Endothelial cell of umbilical vein (primary cell): ENCODE data around the gene RPL13. TPM values are rescaled to one million over a fixed set of nuclear protein-coding genes. Genes with fewer than 3 reads are reported as not detected.

Experiments
- BruUV-seq: library from RNA; stranded (reverse); fragments of 400-500 nt; replicated peaks from 2 replicates; lab custom pipeline; 2021; lab: Mats Ljungman, UMichigan
- CTCF ChIA-PET: fragments of 300-600, 350-600 bp; sonication (Branson Sonifier 250); formaldehyde crosslinking; loops from one replicate; lab custom pipeline; 2021; ENCODE audit warnings: antibody characterized with exemption, inconsistent platforms; lab: Charles Lee
- POLR2A ChIA-PET: fragments of 300-600, 350-600 bp; sonication (Branson Sonifier 250); formaldehyde crosslinking; loops from one replicate; lab custom pipeline; 2021; ENCODE audit warnings: antibody characterized with exemption, inconsistent platforms; lab: Charles Lee
- DNase-seq: peaks from one replicate; pipeline ENCODE4 v3.0.0-alpha.2; 2011; ENCODE audit warnings: low read depth, low spot score
- FAIRE-seq: peaks from 2 replicates; lab custom pipeline; 2011; peaks lifted over from hg19 to GRCh38; lab: Jason Lieb, UNC
- H2AFZ ChIP-seq: 2 replicates; pipeline ENCODE4 v1.6.0; 2012; ENCODE audit warnings: low read depth, low read length, control low read depth, inconsistent platforms
- H3K27ac ChIP-seq: 2 replicates; pipeline ENCODE4 v1.5.1; 2011; ENCODE audit warnings: low read depth, mild to moderate bottlenecking, control low read depth, low read length, moderate library complexity; ENCODE audit not compliant: insufficient read depth
- H3K27me3 ChIP-seq, 2 experiments: 2 replicates each; pipeline versions ENCODE4 v1.6.0 to v1.6.1; 2011; ENCODE audit warnings: low read length in 2 of 2, mixed read lengths in 1 of 2; ENCODE audit not compliant: control insufficient read depth in 2 of 2, insufficient read depth in 2 of 2
- H3K36me3 ChIP-seq, 2 experiments: 2 replicates in 1 of 2; 3 replicates in 1 of 2; pipeline ENCODE4 v1.5.1; 2011; ENCODE audit warnings: low read length in 2 of 2, mild to moderate bottlenecking in 1 of 2, moderate library complexity in 1 of 2; ENCODE audit not compliant: control insufficient read depth in 2 of 2, insufficient read depth in 2 of 2; ENCODE audit errors: extremely low read depth in 1 of 2
- H3K4me1 ChIP-seq: 3 replicates; pipeline ENCODE4 v1.5.1; 2011; ENCODE audit warnings: mild to moderate bottlenecking, low read length; ENCODE audit not compliant: control insufficient read depth, insufficient read depth; ENCODE audit errors: extremely low read depth
- H3K4me2 ChIP-seq: 2 replicates; pipeline ENCODE4 v1.6.1; 2011; ENCODE audit warnings: low read length, control low read depth, mixed read lengths; ENCODE audit not compliant: insufficient read depth
- H3K4me3 ChIP-seq, 3 experiments: fragments of 200-600 bp in 1 of 3; sonication (generic), shearing (Covaris generic) in 1 of 3; replicated peaks in 1 of 3; 2 replicates each; pipeline ENCODE4 v1.5.1; 2011 to 2016; ENCODE audit warnings: control low read depth in 3 of 3, low read length in 3 of 3, mild to moderate bottlenecking in 2 of 3, inconsistent platforms in 1 of 3, low read depth in 1 of 3, moderate library complexity in 1 of 3; ENCODE audit not compliant: insufficient read depth in 1 of 3
- H3K79me2 ChIP-seq: 2 replicates; pipeline ENCODE4 v1.6.0; 2012; ENCODE audit warnings: low read length, inconsistent platforms; ENCODE audit not compliant: control insufficient read depth, insufficient read depth
- H3K9ac ChIP-seq: replicated peaks from 2 replicates; pipeline ENCODE3; 2011; ENCODE audit warnings: low read length, control low read depth; ENCODE audit not compliant: insufficient read depth; ENCODE audit errors: extremely low read depth
- H3K9me1 ChIP-seq: replicated peaks from 3 replicates; pipeline ENCODE4 v1.6.0; 2011; ENCODE audit warnings: mild to moderate bottlenecking, low read length; ENCODE audit not compliant: control insufficient read depth, insufficient read depth; ENCODE audit errors: extremely low read depth
- H3K9me3 ChIP-seq: replicated peaks from 2 replicates; pipeline ENCODE4 v1.5.1; 2012; ENCODE audit warnings: low read length, inconsistent platforms; ENCODE audit not compliant: control insufficient read depth, insufficient read depth
- H4K20me1 ChIP-seq: replicated peaks from 2 replicates; pipeline ENCODE3; 2011; ENCODE audit warnings: mild to moderate bottlenecking, low read length; ENCODE audit not compliant: control insufficient read depth, insufficient read depth; ENCODE audit errors: extremely low read depth
- FOS ChIP-seq: IDR thresholded peaks from 2 replicates; pipeline ENCODE4 v1.6.1; 2011; ENCODE audit warnings: mild to moderate bottlenecking, low read length, moderate library complexity, borderline replicate concordance; ENCODE audit not compliant: insufficient read depth
- JUN ChIP-seq: IDR thresholded peaks from 2 replicates; pipeline ENCODE4 v1.6.1; 2011; ENCODE audit warnings: borderline replicate concordance, low read depth; ENCODE audit not compliant: insufficient read length, insufficient read depth
- POLR2A ChIP-seq: IDR thresholded peaks from 2 replicates; pipeline ENCODE4 v1.6.1; 2012; ENCODE audit warnings: low read depth, mild to moderate bottlenecking, control low read depth, low read length
- POLR2AphosphoS5 ChIP-seq: IDR thresholded peaks from 2 replicates; pipeline ENCODE4 v1.6.1; 2012; ENCODE audit warnings: low read depth, mild to moderate bottlenecking, control low read depth, low read length, moderate library complexity; ENCODE audit not compliant: insufficient read depth
- dilution Hi-C: fragments of 300-500 bp; cut with MboI; formaldehyde crosslinking; loops from one replicate; pipeline ENCODE4 v1.15.0; 2019; ENCODE audit warnings: low sequenced_read_pairs; ENCODE audit not compliant: extremely low pct_ligation_motif_present
- intact Hi-C: fragments of 100-400 bp; cut with micrococcal nuclease; formaldehyde crosslinking; loops from one replicate; pipeline ENCODE4 v1.10.0; 2022
- polyA plus RNA-seq, 4 experiments: library from polyadenylated mRNA; depleted of rRNA in 3 of 4; stranded (reverse) in 3 of 4; unstranded in 1 of 4; fragments of >200 nt; gene quantifications; 2 replicates each; pipeline versions ENCODE4 v1.2.1 to v1.2.3, GENCODE V29; 2011 to 2012; ENCODE audit warnings: missing spikeins in 1 of 4
- total RNA-seq: library from RNA; stranded (reverse); gene quantifications from 2 replicates; pipeline ENCODE4 v1.2.3, GENCODE V29; 2021
- TF ChIP-seq, protein P1 (sequence below), 2 donors: IDR thresholded peaks; 1 replicate in 1 of 2; 2 replicates in 1 of 2; pipeline ENCODE4 v1.5.1; 2011; ENCODE audit warnings: low read length in 2 of 2, mild to moderate bottlenecking in 2 of 2, moderate library complexity in 2 of 2, control low read depth in 1 of 2, inconsistent platforms in 1 of 2, low read depth in 1 of 2; ENCODE audit not compliant: insufficient read depth in 1 of 2; ENCODE audit errors: extremely low read depth in 1 of 2
- TF ChIP-seq, protein P2 (sequence below): IDR thresholded peaks from 2 replicates; pipeline ENCODE4 v1.6.1; 2011; ENCODE audit not compliant: insufficient read depth, insufficient read length

RPL13 gene
- total and polyA plus RNA-seq, 2 donors (not counting 3 experiments of a cell fraction or from before 2014, with no cell fraction given) = 1,463 to 5,670 TPM

DNA sequence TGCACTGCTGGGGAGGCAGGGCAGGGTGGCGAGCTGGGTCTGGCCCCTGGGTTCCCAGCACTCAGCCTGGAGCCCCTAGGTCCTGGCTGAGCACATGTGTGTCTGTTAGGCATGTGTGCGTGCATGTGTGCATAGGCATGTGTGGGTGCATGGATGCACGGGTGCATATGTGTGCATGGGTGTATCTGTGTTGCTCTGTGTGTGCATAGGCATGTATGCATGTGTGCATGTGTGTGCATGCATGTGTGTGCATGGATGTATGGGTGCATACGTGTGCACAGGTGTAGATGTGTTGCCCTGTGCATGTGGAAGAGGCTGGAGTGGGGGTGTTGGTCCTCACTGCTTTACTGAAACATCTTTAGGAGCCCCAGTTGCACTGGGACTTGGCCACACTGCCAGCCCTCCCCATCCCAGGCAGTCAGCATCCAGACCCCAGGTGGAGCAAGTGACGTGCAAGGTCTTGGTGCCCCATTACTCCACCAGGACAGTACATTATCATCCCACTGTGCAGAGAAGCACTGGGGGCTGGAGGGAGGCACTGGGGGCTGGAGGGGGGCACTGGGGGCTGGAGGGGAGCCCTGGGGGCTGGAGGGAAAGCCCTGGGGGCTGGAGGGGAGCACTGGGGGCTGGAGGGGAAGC lies 42.6 kb downstream of the RPL13 start:
- no peak overlapping the region for H2AFZ ChIP-seq
- POLR2A ChIA-PET = no interaction called here
- H3K9ac ChIP-seq = no peak overlapping the region
- H3K4me1 ChIP-seq = peaks cover 11% of the 10 kb centered on the region
- no peaks in the 10 kb centered on the region for H3K9me3 ChIP-seq
- H3K36me3 ChIP-seq = no peaks in the 10 kb centered on the region
- H3K27me3 ChIP-seq = no peaks in the 10 kb centered on the region
- dilution Hi-C loops = no loop called here
- DNase-seq (no peak), FAIRE-seq (no peak)
- H3K4me3 ChIP-seq = no peak overlapping the region
- H4K20me1 ChIP-seq = no peaks in the 10 kb centered on the region
- H3K79me2 ChIP-seq = no peaks in the 10 kb centered on the region
- no peak overlapping the region for H3K4me2 ChIP-seq
- BruUV-seq = no TSS peak
- H3K27ac ChIP-seq = no peak overlapping the region
- intact Hi-C loops = loop anchor here (1.0 kb wide), 1 partner anchor 38 kb away; no protein-coding TSS in a partner anchor
- CTCF ChIA-PET = interaction anchor here (0.6 to 3.9 kb wide), 14 partner anchors 8 to 363 kb away, joined by 3 to 48 read pairs (median 5); partner anchors contain the start of genes CPNE7 and DPEP1
- H3K9me1 ChIP-seq = no peaks in the 10 kb centered on the region
- TF ChIP-seq FOS (no peak), POLR2AphosphoS5 (no peak), POLR2A (no peak), JUN (no peak)
- TF ChIP-seq, protein P1, sequence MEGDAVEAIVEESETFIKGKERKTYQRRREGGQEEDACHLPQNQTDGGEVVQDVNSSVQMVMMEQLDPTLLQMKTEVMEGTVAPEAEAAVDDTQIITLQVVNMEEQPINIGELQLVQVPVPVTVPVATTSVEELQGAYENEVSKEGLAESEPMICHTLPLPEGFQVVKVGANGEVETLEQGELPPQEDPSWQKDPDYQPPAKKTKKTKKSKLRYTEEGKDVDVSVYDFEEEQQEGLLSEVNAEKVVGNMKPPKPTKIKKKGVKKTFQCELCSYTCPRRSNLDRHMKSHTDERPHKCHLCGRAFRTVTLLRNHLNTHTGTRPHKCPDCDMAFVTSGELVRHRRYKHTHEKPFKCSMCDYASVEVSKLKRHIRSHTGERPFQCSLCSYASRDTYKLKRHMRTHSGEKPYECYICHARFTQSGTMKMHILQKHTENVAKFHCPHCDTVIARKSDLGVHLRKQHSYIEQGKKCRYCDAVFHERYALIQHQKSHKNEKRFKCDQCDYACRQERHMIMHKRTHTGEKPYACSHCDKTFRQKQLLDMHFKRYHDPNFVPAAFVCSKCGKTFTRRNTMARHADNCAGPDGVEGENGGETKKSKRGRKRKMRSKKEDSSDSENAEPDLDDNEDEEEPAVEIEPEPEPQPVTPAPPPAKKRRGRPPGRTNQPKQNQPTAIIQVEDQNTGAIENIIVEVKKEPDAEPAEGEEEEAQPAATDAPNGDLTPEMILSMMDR (IDR thresholded peaks at IDR 0.05; ENCODE audit: extremely low read depth in 1 of 2, insufficient read depth in 1 of 2, low read depth in 1 of 2, low read length in 2 of 2) = no peak
- TF ChIP-seq, protein P2, sequence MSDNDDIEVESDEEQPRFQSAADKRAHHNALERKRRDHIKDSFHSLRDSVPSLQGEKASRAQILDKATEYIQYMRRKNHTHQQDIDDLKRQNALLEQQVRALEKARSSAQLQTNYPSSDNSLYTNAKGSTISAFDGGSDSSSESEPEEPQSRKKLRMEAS = no peak
